CD4-positive, alpha-beta T cell treated with Interleukin-12 subunit alpha and Interleukin-12 subunit beta, for 1 hour (primary cell): ENCODE measurements around the gene CEP72.

Source experiments
- DNase-seq: peaks from one replicate; pipeline ENCODE4 v3.0.0-alpha.2; 2020

CEP72 gene

GRCh38 chr5:640461-641330, 28.6 kb downstream of the CEP72 start:
- DNase-seq: no peak

- DNase-seq: no peak
Observed at GRCh38 chr5:641331-641765, 29.2 kb downstream of the CEP72 start.

- no peak for DNase-seq
Observed at GRCh38 chr5:642481-642880, 30.3 kb downstream of the CEP72 start.

GRCh38 chr5:643351-643801, 31.2 kb downstream of the CEP72 start:
- no peak for DNase-seq

GRCh38 chr5:643811-644271, 31.7 kb downstream of the CEP72 start:
- no peak for DNase-seq

GRCh38 chr5:644509-644908, 32.4 kb downstream of the CEP72 start:
- DNase-seq: no peak

GRCh38 chr5:644971-645370, 32.8 kb downstream of the CEP72 start:
- no peak for DNase-seq

- DNase-seq: no peak
Observed at GRCh38 chr5:645421-645820, 33.3 kb downstream of the CEP72 start.

GRCh38 chr5:646396-647201, 34.5 kb downstream of the CEP72 start:
- no peak for DNase-seq

- no peak for DNase-seq
Observed at GRCh38 chr5:647311-647710, 35.2 kb downstream of the CEP72 start.

GRCh38 chr5:647727-648126, 35.6 kb downstream of the CEP72 start:
- DNase-seq: no peak

- no peak for DNase-seq
Observed at GRCh38 chr5:651296-652022, 39.3 kb downstream of the CEP72 start.

- no peak for DNase-seq
Observed at GRCh38 chr5:652023-652515, 39.9 kb downstream of the CEP72 start.

- DNase-seq: no peak
Observed at GRCh38 chr5:652773-653350, 40.7 kb downstream of the CEP72 start.

- DNase-seq: no peak
Observed at GRCh38 chr5:654071-654778, 42.1 kb downstream of the CEP72 start.

GRCh38 chr5:655406-655805, 43.3 kb downstream of the CEP72 start:
- DNase-seq: no peak

- no peak for DNase-seq
Observed at GRCh38 chr5:657570-657969, 45.4 kb downstream of the CEP72 start.

GRCh38 chr5:658103-658502, 46.0 kb downstream of the CEP72 start:
- no peak for DNase-seq

- DNase-seq: no peak
Observed at GRCh38 chr5:659496-660263, 47.5 kb downstream of the CEP72 start.

GRCh38 chr5:660491-661030, 48.4 kb downstream of the CEP72 start:
- no peak for DNase-seq
